Right ventricle myocardium superior (tissue), 1 donor: ENCODE measurements around the gene PDZRN3. TPM values are rescaled to one million over a fixed set of nuclear protein-coding genes. Genes with fewer than 3 reads are reported as not detected.
"Not testable (repeated sequence)": the region's sequence is repeated elsewhere in the genome, so short reads cannot be mapped to it uniquely, and the experiment has no call there.

ENCODE experiments used
- ATAC-seq: fragments of 200-7000 bp; cut with Tn5 transposase; one replicate; pipeline ENCODE4 v1.9.1; 2020; ENCODE audit warnings: mild to moderate bottlenecking; ENCODE audit not compliant: poor library complexity
- DNase-seq: peaks from one replicate; pipeline ENCODE4 v3.0.0-alpha.2; 2020
- intact Hi-C: fragments of 100-400 bp; cut with DNase I; formaldehyde crosslinking; loops from one replicate; pipeline ENCODE4 v1.11.2; 2022
- total RNA-seq: library from RNA; stranded (reverse); fragmentation: NEBNext Ultra II Directional; extraction: Animal tissue kit (Norgen Biotek cat#: 25700); gene quantifications from one replicate; pipeline ENCODE4 v1.2.1, GENCODE V29; 2021
- donor health status: DM: no; HTN: yes; CAD: no; lungs with severe emphysema.

Gene PDZRN3
- total RNA-seq, 1 donor from 2014 or later: 130 TPM

DNA sequence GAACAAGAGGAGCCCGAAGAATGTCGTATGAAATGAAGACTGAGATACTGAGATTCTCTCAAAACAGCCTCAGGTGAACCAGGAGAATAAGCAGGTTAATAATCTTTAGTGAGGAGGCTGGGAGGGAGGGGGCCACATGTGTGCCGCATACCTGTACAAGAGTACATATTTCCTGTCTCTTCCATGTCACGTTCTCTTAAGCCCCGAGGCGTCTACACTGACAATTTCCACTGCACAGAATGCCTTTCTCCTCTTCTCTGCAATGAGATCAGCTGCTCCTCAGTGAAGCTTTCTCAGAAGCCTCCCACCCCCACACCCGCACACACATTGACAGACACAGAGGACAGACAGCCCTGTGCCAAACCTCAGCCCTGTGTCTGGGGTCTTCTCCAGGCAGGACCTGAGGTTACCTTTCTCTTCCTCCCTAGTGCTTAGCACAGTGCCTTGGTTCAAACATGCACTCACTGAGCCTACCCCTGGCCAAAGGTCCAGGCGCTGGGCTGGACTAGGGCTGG lies 55.4 kb downstream of the PDZRN3 start:
- intact Hi-C loops: no loop called here
- ATAC-seq: peak; percentile 25

DNA sequence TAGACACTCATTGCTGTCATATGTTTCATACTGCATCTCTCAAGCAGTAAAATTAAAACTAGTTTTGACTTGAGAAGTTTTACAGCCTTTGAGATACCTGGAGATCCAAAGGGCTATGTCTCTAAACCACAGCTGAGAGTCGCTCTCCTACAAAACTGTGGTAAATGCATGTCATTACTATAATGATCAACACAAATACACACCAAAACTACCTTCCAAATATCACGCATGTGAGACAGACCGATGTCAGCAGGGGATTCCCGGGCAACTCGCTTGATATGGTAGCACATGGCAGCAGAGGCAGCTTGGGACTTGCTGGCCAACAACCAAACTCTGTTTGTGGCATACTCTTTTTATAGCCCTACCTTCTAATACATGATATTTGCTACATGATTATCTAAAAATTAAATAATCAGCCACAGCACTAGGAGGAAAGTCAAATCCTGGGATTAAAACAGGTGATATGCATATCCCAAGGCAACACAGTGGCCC lies 56.3 kb downstream of the PDZRN3 start:
- ATAC-seq: peak; percentile 58
- intact Hi-C loops: no loop called here
- no peak for DNase-seq

More for the DNA sequence above, 55.4 kb downstream of the PDZRN3 start:
- DNase-seq: no peak

DNA sequence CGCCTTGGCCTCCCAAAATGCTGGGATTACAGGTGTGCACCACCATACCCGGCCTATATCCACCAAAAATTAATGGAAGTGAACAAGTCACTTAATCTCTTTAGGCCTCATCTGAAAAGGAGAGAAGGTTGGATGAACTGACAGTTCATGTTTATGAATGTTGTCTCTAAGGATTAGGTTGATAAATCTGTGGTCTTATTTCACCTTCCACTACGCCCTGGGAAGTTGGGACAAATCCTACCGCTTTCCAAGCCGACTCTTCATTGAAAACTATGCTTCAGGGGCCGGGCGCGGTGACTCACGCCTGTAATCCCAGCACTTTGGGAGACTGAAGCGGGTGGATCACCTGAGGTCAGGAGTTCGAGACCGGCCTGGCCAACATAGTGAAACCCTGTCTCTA lies 59.4 kb downstream of the PDZRN3 start:
- ATAC-seq, intact Hi-C loops, DNase-seq: not testable (repeated sequence)

DNA sequence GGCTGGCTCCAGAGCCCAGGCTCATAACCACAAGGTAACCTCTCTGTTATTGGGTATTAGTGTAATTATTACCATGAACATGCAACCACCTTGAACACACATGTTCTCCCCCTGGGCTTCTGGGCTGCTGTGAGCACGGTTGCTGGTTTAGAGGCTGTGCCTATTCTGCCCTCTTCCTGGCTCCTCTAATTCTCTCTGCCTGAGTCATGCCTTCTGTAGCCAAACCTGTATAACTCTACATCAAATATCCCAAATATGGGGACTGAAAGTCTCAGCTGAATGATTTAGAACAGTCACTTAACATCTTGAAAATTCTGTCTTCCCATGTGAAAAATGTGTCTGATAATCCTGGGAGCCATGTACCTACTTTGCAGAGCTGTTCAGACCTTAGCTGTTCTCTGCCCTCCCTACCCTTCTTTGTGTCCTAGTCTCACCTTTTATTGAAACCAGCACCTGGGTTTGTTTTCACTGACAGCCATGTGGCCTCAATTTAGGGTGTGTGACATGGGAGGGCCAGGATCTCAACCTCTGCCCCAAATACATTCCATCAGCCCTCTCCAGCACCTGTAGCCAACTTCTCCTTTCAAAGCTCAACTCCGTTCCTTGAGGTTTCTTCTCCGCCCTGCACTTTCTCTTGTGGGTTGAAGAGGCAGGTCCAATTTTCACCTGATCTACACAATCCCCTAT lies 60.7 kb downstream of the PDZRN3 start:
- no peak for ATAC-seq
- DNase-seq: no peak
- intact Hi-C loops: no loop called here

DNA sequence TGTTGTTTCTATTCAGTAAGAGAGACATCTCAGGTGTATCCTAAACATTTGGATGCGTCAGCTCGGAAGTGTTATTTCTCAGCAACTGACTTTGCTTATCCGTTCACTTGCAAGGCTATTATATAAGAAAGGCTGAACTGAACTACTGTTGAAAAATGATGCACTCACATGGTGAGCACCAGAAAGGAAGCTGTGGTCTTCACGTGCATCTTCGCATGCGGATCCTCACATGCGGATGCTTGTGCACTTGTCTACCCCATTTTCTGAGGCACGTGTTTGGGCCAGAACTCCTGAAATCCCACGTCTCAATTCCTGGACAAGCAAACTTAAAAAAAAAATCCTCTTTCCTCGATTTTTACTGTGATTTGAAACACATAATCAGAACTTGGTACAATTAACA lies 63.2 kb downstream of the PDZRN3 start:
- ATAC-seq: no peak
- intact Hi-C loops: no loop called here
- no peak for DNase-seq

DNA sequence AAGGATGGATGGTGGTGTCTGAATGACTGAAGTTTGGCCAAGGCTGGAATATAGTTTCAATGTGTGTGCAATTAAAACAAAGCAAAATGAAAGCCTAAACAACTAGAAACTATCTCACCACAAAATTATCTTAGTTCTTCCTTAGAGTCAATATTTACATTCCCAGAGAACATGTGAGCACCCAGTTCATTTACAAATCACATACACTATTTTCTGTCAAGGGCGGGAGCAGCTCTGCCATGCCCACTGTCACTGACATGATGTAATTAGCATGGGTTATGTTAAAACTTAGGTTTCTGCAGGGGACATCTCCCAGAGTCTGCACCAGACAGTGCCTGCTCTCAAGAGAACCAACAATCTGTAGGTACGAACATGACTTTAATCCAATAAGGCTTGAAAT lies 65.0 kb downstream of the PDZRN3 start:
- DNase-seq (no peak), ATAC-seq (no peak)
- intact Hi-C loops: no loop called here

DNA sequence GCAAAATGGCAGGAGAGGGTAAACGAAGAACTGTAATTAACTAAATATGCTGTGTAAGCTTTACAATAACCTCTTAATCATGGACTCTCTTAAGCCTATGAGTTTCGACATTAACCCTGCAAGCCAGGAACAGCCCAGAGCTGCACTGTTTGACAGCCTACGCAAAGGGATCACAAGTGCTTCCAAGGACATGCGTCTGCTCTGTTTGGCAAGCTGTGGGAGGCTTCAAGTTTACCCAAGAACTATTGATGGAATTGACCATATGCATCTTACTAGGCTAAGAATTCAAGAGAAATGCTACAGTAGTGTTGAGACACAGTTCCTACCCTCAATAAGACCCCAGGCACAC lies 66.0 kb downstream of the PDZRN3 start:
- intact Hi-C loops: no loop called here
- DNase-seq (no peak), ATAC-seq (peak; percentile 80)

DNA sequence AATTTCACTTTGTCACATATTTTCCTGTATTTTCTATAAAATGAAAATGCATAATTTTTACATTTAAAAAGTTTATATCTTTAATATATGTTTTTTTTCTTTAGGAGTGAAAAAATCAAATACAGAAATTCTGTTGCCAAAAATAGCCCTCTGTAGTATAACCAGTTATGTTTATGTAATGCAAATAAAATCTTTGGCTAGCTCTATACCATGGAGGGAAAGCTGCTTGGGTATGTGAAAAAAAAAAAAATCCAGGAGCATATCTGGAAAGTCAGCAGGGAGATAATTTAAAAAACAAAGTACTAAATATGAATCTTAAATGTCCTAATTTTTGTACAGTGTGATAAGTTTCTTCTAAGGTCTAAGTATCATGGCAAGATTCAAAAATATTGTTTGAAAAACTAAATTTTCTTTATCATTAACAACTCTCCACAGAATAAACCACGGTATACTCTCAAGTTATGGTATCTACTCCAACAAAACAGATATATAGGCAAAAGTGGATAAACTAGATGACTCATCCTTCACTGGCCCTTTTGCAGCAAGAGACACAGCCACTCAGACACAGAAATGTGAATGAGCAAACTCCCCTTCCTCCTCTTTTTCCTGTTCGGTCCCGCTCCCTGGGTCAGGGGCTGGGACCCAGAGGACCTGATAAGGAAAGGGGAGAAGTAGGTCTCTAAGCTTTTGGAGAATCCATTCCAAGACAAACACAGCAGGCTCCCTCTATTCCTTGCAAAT lies 66.6 kb downstream of the PDZRN3 start:
- ATAC-seq (peak; percentile 18), DNase-seq (no peak)
- intact Hi-C loops: no loop called here

DNA sequence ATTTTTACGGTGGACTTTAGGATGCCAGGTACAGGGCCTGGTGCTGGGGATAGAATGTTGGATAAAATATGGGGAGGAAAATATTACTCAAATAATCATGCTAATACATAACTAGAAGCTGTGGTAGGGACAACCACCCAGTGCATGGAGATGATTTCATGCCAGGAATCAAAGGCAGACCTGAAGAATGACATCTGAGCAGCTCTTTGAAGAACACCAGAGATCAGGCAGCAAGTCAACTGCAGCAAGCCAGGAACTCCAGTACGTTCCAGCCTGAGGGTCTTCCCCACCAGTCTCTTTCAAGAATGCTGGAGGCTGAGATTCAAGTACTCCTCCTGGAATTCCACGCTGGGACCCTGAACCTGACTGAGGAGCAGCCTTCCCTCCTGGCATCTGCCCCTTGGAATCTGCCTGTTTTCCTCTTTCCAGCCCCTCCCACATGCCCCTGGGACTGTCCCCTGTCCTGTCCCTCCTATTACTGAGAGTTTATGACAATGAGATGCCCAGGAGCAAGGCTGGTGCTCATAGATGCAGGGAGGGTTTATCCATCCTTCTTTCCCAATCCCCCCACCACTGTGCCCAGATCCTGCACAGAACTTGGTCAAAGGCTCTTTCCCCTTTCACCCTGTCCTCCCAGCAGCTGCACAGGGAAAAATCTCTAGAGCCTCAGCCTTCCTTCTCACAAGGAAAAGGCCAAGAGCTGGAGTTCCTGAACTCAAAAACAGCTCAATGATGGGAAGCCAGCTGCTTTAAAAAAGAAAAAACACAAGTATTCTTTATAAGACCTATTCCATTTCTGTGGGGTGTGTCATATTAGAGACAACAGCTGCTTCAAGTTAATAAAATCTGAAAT lies 68.0 kb downstream of the PDZRN3 start:
- intact Hi-C loops: no loop called here
- ATAC-seq (peak; percentile 55), DNase-seq (no peak)

DNA sequence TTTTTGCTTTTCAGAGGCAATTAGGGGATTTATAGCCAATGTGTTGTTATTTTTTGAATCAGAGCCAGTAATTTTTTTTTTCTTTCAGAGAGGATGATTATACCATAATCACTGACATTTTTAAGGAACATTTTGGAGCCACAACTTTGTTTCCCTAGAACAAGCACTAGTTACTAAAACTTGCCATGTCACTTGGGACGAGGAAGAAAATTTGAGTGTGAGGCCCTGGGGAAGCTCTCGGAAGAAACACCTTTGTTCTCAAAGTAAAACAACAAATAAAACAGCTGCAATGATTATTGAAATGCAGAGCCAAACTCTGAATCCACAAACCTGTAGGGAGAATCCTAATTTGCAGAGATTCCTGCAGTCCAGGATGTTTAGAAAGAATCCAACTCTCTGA lies 69.7 kb downstream of the PDZRN3 start:
- no peak for DNase-seq
- ATAC-seq: no peak
- intact Hi-C loops: no loop called here

DNA sequence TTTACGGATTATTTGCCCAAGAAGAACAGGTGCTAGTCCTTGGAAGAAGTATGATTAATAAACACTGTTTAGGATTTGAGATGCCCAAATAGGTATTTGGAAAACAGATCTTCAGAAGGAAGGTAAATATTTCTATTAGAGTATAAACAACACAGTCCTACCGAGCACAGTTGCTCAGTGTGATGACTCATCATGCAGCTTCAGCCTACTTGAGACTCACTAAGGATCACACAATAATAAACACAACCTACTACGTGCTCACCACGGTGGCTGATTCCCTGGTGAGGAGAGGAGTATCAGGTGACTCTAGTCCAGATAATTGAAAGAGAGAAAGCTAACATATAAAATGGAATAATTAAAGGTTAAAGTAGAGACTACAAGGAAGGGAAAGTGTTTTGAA lies 72.0 kb downstream of the PDZRN3 start:
- intact Hi-C loops: no loop called here
- ATAC-seq: no peak
- no peak for DNase-seq

DNA sequence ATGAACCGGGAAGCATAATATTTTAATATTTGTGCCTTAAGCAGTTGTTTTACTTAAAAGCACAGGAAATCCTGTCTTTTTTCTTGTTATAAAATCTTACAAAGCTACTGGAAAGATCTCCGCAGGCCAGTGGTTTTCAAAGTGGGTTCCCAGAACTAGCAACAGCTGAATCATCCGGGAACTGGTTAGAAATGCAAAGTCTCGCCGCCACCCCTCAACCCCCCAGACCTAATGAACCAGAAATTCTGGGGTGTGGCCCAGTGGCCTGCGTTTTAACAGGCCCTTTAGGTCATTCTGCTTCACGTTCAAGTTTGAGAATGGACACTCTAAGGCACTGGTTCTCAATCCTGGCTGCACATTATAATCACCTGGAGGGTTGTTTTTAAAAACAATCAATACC lies 74.7 kb downstream of the PDZRN3 start:
- DNase-seq (no peak), ATAC-seq (no peak)
- intact Hi-C loops: no loop called here

DNA sequence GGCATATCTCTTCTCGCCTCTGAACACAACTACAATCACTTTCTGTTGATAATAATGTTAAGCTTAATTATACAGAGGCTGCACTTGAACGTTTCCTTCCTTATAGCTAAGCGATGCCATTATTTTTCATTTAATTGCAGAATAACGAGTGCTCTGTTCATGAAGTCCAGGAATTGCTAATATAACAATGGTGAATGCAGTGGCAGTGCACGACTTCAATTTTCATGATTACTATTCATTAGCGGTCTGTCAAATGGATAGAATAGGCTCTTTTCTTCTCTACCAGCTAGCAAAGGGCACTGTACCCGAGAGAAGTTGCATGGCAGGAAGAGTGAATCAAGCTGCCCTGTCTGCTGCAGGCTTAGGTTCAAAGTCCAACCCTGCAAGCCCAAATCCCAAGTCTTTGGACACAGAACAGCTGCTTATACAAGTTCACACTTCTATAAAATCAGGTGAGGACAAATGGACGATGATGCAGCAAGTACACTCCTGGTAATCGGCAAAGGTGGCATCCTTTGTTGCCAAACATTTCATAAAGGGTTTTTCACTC lies 75.6 kb downstream of the PDZRN3 start:
- intact Hi-C loops: no loop called here
- DNase-seq (no peak), ATAC-seq (no peak)

DNA sequence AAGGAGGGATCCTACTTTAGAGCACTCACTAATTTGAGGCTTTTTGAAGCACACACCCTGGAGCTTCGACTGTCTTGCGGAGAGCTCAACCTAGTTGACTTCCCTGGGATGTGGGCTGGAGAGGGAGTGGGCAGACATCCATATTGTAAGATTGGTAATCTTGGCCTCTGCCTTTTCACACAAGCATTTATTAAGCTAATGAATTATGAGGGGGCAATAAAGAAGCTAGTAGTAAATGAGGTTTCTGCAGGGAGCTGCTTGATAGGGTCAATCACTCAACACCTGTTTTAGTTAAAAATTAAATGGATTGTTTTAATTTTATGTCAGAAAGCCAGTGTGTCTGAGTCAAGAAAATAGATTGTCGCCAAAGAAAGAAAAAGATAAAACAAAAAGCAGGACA lies 76.3 kb downstream of the PDZRN3 start:
- DNase-seq: no peak
- intact Hi-C loops: no loop called here
- no peak for ATAC-seq

DNA sequence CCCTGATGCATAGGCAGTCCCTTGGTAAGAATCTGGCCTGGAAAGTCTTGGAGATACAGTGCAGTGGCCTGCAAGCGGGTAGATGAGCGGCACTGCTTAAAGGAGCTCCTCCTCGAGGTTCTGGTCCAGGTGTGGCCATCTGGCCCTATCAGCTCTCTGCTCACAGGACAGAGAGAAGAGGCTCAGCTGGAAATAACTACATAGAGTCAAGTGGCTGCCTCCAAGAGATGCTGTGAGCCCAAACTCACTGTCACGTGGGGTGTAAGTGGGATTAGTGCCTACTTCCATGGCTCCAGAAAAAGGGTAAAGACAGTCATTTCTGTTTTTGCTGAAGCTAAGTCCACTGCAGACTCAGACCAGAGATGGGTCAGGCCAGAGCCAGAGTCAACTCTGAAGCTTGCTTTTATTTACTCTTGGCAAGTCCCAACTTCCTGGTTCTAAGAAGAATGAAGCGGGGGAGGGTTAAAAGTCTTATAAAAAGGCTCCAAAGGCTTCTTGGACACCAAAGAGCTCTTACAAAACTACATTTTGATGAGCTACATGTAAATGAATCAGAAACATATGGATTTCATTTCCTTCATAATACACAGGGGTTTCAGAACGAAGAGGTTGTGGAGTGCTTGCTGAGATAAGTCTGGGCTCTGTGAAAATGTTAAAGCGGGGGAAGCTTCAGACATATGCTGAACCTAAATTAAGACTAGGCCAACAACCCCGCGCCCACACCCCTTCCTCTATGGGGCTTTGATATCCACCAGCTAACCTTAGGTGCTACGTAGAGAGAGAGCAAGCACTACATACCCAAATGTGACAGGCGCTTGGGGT lies 77.1 kb downstream of the PDZRN3 start:
- ATAC-seq: peak; percentile 24
- intact Hi-C loops: no loop called here
- DNase-seq: no peak

DNA sequence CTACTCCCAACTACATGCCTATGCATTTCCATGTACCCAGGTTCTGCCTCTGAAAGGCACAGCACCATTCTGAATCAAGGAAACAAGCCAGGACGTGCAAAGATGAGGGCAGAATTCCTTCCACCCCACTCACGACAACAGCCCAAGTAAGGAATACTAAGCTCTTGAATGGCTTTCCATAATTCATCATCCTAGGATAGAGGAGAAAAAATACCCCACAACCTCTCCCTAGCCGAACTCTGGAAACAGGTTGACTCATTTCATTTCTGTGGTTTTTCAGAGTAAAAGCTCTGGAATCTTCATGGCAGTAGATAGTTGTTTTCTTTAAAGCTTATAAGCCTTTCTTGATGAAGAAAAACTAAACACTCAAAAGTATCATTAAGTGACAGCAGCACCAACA lies 77.8 kb downstream of the PDZRN3 start:
- no peak for ATAC-seq
- DNase-seq: no peak
- intact Hi-C loops: no loop called here

DNA sequence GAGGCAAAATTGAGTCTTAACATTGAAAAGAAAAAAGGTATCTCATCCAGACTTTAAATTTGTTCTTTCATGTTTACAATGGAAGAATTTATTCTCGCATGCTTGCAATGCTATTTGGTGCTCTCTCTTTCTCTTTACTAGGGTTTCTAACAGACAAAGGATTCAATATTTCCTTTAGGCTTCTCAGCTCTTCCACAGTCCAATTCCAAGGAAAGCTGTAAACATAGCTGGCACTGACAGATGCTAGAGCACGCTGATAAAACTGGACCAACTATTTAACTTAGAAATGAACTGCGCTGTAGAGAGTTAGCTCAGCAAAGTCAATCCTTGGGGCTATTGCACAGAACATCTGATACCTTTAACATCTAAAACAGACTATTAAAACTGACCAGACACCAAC lies 81.3 kb downstream of the PDZRN3 start:
- ATAC-seq (no peak), DNase-seq (no peak)
- intact Hi-C loops: no loop called here

DNA sequence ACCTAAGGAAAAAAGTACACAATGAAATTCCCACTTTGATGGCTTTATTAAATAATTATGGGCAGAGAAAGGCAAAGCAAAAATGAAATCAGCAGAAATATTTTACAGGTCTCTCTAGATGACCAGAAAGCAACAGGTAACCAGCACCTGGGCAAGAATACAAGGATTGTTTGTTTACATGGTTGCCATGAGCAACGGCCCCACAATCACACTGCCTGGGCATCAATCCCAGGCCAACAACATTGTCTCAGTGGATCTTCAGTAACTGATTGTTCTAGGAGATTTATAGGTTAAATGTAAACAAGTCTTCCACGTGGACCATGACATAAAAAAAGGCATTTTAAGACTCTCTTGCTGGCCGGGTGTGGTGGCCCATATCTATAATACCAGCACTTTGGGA lies 82.6 kb downstream of the PDZRN3 start:
- peak; percentile 55 for ATAC-seq
- intact Hi-C loops: no loop called here
- no peak for DNase-seq
